GM18505 (cell line): ENCODE measurements around the gene ERN1.
A peak's percentile ranks its signal among the peaks of the same experiment; 100 is the strongest.

Experiments used
- ATAC-seq: cut with Tn5 transposase; IDR thresholded peaks from one replicate; pipeline ENCODE4 v1.9.1; 2021; ENCODE audit not compliant: unreplicated experiment
- POLR2A ChIP-seq: IDR thresholded peaks from 4 replicates; pipeline ENCODE4 v1.6.1; 2011; ENCODE audit warnings: borderline replicate concordance; ENCODE audit not compliant: insufficient read depth, insufficient read length; ENCODE audit errors: extremely low read depth

ERN1 gene

DNA sequence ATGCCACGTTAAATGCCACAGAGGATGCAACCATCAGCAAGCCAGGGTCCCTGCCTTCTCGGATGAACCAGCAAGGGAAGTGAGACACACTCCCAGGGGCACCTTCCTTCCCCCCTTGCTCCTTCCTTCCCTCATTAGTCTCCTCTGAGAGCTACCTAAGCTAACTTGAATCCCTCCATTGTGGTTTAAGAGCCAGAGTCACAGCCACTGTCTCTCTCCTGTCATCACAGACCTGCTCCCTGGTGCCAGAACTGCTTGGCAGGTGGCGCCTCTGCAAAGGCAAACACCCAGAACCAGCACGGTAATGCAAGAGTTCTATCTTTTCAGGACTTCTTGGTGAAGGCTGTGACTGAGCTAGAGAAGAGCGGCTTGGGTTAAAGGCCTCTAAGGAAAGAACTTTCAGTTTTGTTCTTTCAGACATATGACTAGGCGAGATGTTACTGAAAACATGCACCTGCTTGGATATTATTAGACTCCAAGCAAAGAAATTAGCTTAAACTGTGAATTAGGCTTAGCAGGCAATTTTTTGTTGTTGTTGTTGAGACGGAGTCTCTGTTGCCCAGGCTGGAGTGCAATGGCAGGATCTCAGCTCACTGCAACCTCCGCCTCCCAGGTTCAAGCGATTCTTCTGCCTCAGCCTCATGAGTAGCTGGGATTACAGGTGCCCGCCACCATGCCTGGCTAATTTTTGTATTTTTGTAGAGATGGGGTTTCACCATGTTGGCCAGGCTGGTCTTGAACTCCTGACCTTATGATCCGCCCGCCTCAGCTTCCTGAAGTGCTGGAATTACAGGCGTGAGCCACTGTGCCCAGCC, 8.8 kb downstream of the ERN1 start:
- peak; percentile 23 for TF ChIP-seq POLR2A
- peak; percentile 67 for ATAC-seq

DNA sequence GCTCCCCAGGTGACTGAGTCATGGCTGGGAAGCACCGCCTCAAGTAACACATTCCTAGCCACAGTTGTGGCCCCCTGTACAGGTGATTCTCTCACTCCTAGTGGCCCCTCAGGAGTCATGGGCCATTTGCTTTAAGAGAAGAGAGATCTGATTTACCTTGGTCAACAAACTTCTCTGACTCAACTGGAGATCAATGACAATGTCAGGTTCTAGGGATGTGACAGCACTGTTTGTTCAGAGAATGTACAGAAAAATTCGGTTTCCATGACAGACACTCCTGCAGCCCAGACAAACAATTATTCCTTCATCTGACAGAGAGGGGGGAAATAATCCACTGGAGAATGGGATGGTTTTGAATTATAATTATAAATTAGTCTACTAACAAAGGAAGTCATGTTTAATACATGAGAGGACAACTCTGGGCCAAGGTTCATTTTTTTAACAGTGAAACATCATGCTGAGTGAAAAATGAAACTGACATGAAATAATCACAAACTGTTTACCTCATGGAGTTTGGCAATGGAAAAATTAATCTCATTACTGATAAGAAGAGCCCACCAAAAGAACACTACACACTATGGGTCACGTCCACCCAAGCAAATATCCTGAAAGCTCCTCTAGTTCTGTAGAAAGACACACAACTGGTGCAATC, 9.7 kb downstream of the ERN1 start:
- no peak for ATAC-seq
- no peak for TF ChIP-seq POLR2A

GRCh38 chr17:64117981-64118979, 11.7 kb downstream of the ERN1 start:
- no peak for TF ChIP-seq POLR2A
- no peak for ATAC-seq

DNA sequence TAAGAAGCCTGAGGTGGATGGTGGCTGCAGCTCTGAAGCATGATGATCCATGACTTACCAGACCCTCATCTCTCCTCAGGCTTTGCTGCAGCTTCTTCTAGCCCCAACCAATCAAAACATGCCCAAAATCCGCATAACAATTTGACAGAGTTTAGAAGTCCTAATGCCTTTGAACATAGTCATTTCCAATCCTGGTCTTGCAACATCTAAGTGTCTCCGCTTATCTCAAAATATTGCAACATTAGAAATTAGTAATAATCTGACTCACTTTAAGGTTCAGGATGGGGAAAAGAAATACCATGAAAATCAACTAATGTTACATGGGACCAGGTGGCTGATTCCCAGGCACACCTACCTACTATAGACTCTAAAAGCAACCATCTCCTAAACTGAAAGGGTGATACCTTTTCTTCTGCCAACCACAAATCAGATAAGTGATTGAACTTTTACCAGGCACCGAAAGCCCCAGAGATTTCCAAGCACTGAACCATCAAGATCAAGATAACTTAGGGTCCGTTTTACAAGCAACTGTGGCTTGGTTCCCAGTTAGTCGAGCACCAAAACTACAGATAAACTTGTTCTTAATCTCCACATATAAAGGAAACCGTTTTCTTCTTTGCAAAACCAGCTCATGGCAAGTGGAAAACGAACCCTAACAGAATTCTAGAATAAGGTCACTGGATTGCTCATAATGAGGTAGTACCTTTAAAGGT, 14.0 kb downstream of the ERN1 start:
- no peak for ATAC-seq
- TF ChIP-seq POLR2A, result no peak

GRCh38 chr17:64115043-64115698, 14.8 kb downstream of the ERN1 start:
- ATAC-seq, result no peak
- TF ChIP-seq POLR2A, result no peak

DNA sequence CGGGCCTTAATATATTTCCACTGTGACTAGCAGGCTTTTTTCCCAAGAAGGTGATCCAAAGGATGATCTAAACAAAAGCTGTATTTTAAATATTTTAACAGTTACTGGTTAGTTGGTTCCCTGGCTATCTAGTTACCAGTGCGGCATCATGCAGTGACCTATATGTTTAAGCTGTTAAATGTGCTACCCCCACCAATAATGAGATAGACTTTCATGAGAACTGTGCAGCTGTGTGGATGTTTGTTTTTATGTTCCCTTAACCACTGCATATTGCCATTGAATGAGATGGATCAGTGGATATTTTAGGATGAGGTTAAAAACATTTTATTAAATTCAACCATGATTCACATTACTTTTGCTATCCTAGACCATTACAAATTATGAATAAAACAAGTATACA, 16.9 kb downstream of the ERN1 start:
- ATAC-seq, result no peak
- no peak for TF ChIP-seq POLR2A

DNA sequence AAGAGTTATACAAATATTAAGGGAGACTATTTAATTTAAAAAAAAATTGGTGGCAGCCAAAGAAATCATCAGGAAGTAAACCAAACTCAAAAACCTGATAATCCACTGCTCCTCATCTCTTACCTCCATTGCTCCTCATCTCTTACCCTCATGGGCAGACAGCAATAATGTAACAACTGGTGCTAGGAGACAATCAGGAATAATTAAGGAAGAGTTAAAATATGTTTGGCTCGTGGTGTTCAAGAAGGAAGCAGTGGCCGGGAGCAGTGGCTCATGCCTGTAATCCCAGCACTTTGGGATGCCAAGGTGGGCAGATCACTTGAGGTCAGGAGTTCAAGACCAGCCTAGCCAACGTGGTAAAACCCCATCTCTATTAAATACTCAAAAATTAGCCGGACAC, 18.1 kb downstream of the ERN1 start:
- no peak for ATAC-seq
- TF ChIP-seq POLR2A, result no peak

- TF ChIP-seq POLR2A, result no peak
- ATAC-seq, result no peak
Measured at GRCh38 chr17:64110379-64111152, 19.4 kb downstream of the ERN1 start.

DNA sequence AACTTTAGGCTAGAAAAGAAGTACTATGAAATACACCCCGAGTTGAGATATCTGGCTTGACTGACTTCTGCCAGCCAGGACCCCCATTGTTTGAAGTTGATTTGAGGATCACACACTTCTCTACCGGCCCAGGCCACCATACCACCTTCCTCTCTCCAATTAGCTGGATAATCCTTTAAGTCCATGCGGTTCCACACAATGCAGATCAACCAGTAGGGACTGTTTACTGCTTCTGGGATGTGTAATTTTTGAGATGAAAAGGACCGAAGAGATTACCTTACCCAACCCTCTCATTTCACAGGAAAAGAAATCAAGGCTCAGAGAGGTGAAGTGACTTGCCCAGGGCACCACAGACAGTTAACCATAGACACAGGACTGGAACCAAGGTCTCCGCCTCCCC, 20.5 kb downstream of the ERN1 start:
- no peak for ATAC-seq
- TF ChIP-seq POLR2A, result no peak

GRCh38 chr17:64107500-64108236, 22.3 kb downstream of the ERN1 start:
- TF ChIP-seq POLR2A, result no peak
- no peak for ATAC-seq

- no peak for TF ChIP-seq POLR2A
- ATAC-seq, result no peak
Measured at GRCh38 chr17:64106918-64107317, 23.0 kb downstream of the ERN1 start.
